Measurements from ENCODE around the gene OR2Y1.
"Not testable (repeated sequence)": the region's sequence is repeated elsewhere in the genome, so short reads cannot be mapped to it uniquely, and the experiment has no call there.

OR2Y1 gene

GRCh38 chr5:180739271-180739670 is 587 bp downstream of the OR2Y1 start:
- DNase-seq (ENCODE audit: low read depth, low spot score): no peak

- DNase-seq (ENCODE audit: low read depth, low spot score): no peak
These were observed 3.3 kb downstream of the OR2Y1 start for GRCh38 chr5:180736536-180736935.

DNA sequence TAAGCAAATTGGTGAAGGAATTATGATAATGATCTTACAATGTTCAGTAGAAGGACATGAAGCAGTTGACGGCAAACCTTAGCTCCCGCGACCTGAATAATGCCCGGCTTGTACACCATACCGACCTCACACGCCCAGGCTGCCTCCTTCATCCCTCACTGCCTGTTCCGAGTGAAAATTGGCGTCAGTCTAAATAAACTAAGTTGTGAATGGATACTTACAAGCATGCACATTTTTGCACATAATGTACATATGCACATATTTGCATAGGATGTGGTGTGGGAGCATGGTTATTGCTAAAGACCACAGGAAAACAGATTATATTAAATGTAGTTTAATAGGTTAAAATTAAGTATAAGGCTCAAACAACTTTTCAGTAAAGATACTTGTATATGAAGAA is 14.9 kb downstream of the OR2Y1 start:
- no peak for DNase-seq (ENCODE audit: low read depth, low spot score)

DNA sequence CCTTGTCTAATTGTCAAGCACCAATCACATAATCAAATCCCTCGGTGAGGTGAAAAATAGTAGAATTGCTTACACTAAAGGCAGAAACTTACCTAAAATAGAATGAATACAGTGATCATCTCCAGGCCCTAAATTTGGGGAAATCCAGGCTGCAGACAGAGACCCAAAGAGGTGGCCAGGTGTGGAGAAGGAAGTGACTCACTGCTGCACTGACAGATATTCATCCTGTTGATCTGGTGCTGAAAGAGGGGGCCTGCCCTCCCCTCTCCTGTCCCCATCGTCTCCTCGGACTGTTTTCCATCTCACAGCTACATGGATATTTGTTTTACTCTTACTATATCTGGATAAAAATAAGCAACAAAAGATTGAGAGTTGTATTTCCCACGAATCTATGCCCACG is 15.9 kb downstream of the OR2Y1 start:
- no peak for DNase-seq (ENCODE audit: low read depth, low spot score)

DNA sequence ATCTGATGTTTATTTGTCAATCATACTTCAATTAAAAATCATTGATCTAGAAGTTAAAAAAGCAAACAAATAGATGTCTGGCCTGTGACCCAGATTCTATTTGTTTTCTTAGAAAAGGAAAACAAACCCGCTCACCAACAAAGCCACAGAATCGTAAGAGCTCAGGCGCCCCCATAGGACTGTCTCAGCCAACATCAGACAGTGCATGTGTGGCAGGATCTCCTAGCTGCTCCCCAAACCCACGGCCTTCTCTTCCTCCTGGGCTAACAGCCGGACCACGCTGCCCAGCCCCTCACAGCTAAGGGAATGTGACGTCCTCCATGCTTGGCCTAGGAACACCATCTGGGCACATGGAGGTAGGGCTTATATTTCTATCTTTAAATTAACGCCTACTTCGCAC is 19.4 kb downstream of the OR2Y1 start:
- no peak for DNase-seq (ENCODE audit: low read depth, low spot score)

GRCh38 chr5:180719781-180720180 is 20.1 kb downstream of the OR2Y1 start:
- no peak for DNase-seq (ENCODE audit: low read depth, low spot score)

GRCh38 chr5:180718810-180719453 is 20.9 kb downstream of the OR2Y1 start:
- no peak for DNase-seq (ENCODE audit: low read depth, low spot score)

DNA sequence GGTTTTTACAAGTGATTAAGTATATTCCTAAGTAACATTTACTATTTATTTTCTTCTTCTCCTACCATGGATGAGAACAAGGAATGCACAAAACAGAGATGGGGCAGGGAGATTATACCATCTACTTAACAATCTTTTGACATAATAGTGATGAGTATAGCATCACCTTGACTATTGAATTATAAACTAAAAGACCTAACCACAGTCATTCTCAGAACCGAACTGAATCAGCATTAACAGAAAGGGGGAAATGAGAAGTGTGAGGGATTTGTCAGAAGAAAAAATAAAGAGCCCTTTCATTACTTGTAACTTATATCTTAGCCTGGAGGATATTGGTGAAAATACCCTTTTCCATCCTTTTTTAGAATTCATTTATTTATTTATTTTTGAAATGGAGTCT is 21.9 kb downstream of the OR2Y1 start:
- DNase-seq (ENCODE audit: low read depth, low spot score): no peak

DNA sequence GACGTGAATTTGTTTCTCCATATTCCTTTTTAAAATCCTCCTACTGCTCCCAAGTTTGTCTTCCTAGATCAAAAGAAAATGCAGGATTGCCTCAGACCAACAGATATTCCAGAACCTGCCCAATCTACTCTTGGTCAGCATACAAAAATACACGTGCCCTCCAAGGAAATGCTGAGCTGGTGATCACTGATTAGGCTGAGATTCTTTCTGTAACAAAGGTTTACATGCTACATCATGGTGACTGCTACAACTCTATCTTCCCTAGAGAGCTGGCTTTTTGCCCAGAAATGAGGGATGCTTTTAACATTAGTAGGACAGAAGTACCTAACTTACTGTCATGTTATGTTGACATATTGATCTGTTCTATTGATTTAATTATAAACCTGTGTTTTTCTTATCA is 35.5 kb downstream of the OR2Y1 start:
- no peak for DNase-seq (ENCODE audit: low read depth, low spot score)

- no peak for DNase-seq (ENCODE audit: low read depth, low spot score)
These were observed 35.9 kb downstream of the OR2Y1 start for GRCh38 chr5:180703912-180704311.

DNA sequence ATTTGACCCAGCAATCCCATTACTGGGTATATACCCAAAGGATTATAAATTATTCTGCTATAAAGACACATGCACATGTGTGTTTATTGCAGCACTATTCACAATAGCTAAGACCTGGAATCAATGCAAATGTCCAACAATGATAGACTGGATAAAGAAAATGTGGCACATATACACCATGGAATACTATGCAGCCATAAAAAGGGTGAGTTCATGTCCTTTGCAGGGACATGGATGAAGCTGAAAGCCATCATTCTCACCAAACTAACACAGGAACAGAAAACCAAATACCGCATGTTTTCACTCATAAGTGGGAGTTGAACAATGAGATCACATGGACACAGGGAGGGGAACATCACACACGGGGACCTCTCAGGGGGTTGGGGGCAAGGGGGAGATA is 36.5 kb downstream of the OR2Y1 start:
- DNase-seq (ENCODE audit: low read depth, low spot score): not testable (repeated sequence)

- DNase-seq (ENCODE audit: low read depth, low spot score): not testable (repeated sequence)
These were observed 39.4 kb downstream of the OR2Y1 start for GRCh38 chr5:180700440-180700839.

GRCh38 chr5:180699042-180699441 is 40.8 kb downstream of the OR2Y1 start:
- DNase-seq (ENCODE audit: low read depth, low spot score): no peak

DNA sequence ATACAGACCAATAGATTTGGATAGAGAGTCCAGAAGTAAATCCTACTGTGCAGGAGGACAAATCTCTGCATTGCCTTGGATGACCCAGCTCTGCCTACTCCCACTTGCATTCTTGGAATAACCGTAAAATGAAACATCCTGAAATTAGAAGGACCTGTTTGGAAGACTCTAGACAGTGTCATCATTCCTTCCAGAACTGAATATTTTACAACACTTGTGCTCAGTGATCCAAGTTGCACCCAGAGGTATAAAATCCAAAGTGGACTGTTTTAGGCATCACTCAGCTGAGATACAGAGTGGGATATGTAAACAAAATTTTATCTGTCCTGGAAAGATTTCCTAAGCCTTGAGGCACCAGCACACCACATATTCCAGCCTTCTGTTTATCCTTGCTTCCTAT is 43.7 kb downstream of the OR2Y1 start:
- DNase-seq (ENCODE audit: low read depth, low spot score): no peak

DNA sequence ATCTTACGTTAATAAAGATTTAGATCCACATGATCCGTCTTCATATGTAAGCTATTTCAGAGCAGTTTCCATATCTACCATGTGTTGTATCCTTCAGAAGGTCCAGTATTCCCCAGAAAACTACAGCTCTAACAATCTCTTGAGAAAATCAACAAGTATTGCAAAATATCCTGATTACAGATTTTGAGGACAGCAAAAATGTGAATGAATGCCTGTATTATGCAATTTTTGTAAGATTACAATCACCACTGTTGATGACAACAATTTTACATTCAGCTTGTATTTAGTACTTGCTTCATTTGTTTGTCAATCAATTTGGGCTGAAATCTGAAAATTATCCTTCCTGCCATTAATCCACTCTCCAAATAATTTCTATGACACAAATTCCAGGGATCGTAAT is 47.4 kb downstream of the OR2Y1 start:
- no peak for DNase-seq (ENCODE audit: low read depth, low spot score)

GRCh38 chr5:180691046-180691445 is 48.8 kb downstream of the OR2Y1 start:
- DNase-seq (ENCODE audit: low read depth, low spot score): no peak

GRCh38 chr5:180690562-180690961 is 49.3 kb downstream of the OR2Y1 start:
- no peak for DNase-seq (ENCODE audit: low read depth, low spot score)

DNA sequence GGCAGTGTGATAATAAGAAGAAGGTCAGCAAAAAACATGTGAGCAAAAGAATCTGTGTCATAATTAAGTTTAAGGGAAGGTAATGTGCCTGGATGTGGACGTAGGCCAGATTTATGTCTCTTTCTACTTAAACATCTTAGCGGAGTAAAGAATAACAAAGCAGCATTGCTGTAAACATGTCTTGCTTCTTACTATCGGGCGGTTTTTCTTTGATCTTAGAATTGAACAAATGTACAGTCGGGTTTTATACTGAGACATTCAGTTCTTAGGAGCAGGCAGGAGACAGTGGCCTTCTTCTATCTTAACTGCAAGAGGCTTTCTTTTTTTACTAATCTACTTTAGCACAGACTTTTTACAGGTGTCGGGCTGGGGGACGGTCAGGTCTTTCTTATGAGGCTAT is 50.1 kb downstream of the OR2Y1 start:
- DNase-seq (ENCODE audit: low read depth, low spot score): no peak

Data from brain pericyte (primary cell).